NCI-H510A treated with DMSO at 0.1 percent for 48 hours (cell line): Measurements from ENCODE around the gene TMEM204.

ENCODE experiments used
- DNase-seq: peaks from one replicate; lab custom pipeline; 2025; lab: John Stamatoyannopoulos, UW

Gene TMEM204

DNA sequence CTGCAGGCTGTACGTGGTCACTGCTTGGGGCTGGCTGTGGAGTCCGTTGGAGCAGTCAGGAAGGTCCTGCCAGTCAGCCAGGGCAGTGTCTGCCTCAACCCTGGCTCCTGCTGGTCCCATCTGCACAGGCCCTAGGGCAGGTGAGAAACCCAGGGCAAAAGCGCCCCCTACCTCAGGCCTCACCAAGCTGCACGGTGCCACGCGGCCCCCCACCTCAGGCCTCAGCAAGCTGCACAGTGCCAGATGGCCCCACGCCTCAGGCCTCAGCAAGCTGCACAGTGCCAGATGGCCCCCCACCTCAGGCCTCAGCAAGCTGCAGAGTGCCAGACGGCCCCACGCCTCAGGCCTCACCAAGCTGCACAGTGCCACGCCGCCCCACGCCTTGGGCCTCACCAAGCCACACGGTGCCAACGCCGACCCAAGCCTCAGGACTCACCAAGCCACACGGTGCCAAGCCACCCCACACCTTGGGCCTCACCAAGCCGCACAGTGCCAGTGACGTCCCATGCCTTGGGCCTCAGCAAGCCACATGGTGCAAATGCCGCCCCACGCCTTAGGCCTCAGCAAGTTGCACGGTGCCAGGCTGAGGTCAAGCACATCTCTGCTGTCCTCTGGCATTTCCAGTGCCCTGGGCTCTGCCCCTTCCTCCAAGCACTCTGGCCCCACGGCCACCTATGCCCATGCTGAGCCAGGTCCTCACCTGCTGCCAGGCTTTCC, 5.5 kb downstream of the TMEM204 start:
- DNase-seq: no peak

DNA sequence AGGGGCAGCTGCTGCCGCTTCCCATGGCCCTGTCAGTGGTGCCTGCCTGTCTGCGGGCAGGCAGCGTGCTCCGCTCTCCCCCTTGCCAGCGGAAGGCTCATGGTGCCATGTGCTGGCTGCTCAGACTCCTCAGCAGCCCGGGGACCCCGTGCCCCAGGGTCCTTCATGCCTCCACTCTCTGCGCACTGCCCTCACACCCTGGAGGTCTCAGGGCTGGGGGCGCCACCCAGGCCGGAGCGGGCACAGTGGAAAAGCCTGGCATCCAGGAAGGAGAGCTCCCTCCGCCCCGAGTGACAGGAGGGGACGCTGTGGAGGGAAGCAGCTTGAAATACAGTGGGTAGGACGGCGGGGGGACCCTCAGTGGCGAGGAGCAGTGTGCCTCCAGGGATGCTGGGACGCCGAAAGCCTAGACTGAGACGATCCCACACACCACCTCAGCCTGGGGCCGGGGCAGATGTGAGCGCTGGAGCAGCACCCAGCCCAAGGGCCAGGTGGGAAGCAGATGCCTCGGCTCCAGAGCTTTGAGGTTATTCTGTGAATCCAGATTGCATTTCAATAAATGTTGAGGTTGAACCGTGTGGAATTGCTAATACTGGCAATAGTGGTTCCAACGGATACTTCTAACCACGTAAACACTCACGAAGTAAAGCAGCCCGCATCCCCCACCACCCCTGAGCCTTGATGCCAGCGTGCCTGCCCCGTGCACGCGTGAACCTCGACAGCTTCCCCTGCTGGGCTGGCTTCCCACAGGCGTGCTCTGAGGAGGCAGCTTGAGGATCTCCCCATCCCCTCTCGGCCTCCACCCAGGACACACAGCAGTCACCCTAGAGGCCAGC, 6.5 kb downstream of the TMEM204 start:
- no peak for DNase-seq

DNA sequence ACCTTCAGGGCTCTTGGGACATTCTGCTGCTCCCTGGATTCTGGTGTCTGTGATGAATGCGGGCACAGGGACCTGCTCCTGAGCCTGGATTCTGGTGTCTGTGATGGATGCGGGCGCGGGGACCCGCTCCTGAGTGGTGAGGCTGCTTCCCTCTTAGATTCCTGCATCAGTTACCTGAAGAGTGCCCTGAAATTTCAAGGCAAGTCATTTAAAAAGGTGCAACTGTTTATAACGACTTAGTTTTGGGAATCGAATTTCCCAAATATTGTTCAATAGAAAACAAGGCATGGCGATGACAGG, 7.0 kb downstream of the TMEM204 start:
- DNase-seq: no peak

DNA sequence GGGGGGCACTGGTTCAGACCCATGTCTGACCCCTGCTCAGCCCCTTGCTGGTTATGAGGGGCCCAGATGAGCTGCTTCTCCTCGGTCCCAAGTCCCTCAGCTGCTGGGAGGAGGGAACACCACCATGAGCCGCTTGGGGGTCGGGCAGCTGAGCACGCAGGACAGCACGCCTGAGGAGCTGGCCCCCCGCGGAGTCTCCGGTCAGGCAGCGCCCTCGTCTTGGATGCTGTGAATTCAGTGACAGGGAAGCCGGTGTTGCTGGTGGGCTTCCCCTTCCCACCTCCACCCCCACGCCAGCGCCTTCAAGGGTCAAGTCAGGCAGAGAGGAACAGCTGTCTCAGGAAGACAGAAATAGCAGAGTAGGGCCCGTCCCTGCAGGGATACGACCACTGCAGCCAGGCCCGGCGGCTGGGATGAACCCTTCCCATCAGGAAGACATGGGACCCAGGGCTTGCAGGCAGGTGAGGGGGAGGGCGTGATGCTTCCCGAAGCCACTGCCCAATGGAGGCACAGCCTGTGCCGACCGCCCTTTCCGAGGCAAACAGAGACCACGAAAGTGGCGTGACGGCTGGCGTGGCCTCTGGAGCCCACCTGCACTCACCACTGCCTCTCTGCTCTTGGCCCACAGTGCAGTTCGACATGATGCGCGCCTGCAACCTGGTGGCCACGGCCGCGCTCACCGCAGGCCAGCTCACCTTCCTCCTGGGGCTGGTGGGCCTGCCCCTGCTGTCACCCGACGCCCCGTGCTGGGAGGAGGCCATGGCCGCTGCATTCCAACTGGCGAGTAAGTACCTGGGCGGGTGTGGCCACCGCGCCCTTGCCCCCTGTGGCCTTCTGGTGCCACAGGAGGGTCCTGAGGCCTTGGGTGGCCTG, 8.1 kb downstream of the TMEM204 start:
- DNase-seq: no peak

DNA sequence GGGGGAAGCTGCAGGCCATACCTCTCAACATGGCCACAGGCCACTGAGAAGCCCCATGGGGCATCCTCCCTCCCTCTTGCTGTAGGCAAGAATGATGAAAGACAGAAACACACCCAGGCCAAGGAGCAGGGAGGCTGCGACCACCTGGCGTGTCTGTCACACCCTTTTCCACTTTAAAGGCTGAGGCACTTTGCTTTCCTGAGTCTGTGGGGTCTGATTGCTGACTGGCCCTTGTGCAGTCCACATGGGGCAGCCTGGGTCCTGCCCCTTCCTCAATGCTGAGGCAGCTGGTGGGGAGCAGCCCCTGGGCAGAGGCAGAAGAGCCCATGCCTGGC, 8.7 kb downstream of the TMEM204 start:
- no peak for DNase-seq

DNA sequence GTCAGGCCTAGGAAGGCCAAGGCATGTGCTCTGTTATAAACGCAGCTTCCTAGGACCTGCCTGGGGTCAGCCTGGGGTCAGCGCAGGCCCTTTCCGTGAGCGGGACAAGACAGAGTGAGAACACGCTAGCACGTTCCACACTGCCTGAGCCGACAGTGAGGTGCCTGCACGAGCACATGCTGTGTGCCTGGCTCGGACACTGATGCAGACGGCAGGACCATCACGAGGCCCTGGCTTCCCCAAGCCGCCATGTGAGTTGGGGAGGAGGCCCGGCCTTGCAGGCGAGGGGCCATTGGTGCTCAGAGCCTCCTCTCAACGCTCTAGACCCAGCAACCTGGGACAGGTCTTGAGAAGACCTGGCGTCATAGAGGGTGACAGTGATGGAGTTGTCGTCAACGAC, 9.1 kb downstream of the TMEM204 start:
- DNase-seq: no peak

DNA sequence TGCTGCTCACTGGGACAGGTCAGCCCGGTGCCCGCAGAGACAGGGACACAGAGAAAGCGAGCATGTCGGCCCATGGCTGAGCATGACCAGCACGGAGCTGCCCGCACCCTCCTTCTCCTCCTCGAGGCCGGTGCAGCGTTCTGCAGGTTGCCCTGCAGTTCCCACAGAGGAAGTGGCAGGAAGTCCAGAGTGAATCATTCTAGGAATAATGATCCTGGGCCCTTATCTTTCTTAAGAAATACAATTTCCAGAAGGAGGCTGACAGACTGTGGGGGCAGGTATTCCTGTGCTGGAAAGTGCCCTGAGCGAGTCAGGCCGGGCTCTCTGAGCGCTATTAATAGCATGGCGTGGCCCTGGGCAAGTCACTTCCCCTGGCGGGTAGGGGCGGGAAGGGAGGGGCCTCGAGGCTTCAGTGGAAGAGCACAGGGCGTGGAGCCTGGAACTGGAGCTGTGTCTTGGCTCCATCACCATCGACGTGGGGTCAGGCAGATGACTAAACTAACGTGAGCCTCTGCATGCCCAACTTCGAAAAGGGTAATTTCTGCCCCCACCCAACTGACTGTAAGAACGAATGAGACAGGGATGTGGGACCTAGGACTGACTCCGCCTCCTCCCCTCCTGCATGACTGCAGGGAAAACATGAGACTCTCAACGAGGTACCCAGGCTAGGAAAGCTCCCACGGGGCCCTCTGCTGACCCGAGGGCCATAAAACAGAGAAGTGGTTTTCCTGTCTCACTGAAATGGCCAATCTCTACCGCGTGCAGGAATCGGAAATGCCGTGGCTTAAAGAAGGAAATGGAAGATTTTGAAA, 9.8 kb downstream of the TMEM204 start:
- DNase-seq: no peak

DNA sequence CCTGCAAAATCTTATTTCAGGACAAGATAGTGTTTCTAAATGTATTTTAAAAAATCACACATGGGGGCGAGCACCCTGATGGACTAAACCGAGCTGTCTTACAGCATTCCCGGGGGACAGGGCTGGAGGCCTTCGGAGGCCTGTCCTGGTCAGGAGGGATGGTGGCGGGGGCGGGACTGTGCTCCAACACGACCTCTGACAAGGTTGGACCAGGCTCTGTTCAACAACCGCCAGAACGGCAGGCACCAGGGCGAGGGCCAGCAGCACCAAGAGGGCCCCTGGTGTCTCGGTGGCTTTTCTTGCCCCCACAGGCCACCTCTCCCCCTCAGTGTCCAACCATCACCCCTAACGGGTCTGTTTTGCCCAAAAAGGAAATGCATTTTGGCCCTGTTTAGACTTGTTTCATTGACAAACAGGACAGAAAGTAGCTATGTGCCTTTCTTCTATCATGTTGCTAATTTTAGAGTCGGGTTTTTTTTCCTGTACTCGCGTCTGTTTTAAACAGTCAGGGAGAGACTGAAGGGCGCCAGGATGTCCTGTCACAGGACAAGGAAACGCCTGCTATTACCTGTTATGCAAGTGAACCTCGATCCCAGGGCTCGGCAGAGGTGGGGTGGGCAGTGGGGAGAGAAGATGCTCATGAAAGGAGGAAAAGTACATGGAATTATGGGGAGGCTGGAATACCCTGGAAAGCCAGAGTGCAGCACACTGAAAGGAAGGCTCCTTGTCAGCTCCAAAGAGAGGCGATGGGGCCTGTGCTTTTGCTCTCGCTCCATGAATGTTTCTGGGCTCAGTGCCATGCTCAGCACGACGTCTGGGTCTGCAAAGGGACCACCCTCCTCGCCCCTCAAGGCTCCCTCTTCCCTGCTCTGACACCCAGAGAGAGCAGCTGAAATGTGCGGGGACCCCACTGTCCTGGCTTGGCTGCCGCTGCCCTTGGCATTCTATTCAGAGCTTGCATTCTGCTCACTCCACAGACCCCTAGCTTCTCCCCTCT, 11.9 kb downstream of the TMEM204 start:
- DNase-seq: no peak

DNA sequence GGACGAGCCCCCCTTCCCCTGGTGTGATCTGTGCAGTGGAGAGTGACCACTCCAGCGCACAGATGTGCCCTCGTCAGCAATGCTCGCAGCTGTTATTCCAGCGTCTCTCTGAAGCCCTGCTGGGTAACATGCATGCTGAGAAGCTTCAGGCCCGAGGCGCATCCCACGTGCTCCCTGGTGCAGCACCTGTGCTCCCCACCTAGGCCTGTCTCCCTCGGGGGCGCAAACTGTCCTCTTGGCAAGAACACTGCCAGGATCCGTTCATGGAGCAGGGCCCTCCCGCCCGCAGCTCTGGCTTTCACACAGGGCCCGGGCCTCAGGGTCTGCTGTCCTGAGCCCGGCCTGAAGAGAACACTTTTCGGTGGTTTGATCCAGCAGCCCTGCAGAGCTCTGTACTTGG, 13.0 kb downstream of the TMEM204 start:
- no peak for DNase-seq

DNA sequence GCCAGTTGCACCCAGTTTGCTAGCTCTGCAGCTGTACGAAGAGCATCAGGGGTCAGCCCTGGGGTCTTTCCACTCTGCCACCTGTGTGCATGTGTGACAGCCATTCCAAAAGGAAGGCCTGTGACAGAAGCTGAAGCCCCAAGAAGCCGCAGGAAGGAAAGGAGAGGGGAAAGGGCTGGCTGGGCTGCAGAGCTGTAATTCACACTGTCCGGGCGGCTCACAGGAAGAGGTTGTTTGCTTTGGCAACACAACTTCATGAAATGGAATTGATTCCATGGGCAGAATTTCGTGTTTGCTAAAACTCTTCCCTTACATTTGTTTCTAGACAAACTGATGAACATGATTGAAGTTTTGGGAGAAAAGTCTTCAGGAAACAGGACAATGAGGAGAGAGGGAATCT, 14.8 kb downstream of the TMEM204 start:
- DNase-seq: no peak

DNA sequence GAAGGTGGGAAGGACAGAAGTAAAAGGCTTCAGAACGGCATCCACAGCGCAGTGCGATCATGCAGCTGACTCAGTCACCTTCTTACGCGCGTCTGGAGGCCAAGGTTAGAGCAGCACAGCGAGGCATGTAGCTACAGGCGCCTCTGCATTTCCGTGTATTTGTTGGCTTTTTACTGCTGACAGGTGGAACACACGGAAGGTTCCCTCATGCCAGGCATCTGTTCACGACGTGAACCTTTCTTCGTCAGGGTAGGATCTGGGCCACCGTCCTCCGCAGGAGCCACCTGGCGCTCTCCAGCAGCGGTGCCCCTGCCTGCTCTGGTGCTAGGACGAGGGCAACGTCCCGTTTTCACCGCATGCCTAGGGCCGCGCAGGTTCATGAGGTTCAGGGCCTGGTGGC, 15.3 kb downstream of the TMEM204 start:
- no peak for DNase-seq

DNA sequence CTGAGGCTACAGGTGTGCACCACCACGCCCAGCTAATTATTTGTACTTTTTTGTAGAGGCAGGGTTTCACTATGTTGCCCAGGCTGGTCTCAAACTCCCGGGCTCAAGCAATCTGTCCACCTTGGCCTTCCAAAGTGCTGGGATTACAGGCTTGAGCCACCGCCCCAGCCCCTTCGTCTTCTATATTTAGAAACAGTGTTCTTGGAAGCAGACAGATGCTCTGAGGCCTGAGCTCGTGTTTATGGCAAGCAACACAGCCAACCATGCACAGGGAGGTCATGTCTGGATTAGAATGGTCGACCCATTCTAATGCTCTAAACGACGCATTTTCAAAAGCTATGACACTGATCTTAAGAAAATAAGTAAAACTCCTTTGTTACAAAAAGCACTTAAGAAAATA, 16.6 kb downstream of the TMEM204 start:
- DNase-seq: no peak

DNA sequence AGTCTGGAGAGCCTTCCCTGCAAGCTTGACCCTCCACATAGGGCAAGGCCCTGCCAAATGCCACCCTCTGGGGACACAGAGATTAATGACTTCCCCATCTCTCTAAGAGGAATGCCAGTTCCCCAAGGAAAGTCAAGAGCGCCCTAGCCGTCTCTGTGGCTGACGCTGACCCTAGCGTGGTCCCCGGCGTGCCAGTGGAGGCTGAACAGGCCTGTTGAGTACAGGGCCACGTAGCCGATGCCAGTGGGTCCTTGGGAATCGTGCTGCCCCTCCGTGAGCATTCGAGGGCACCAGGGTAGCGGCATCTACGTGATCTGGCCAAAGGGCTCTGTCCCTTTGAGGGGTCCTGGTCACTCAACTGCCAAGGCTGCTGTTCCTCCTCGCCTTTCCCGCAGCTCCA, 17.2 kb downstream of the TMEM204 start:
- no peak for DNase-seq

DNA sequence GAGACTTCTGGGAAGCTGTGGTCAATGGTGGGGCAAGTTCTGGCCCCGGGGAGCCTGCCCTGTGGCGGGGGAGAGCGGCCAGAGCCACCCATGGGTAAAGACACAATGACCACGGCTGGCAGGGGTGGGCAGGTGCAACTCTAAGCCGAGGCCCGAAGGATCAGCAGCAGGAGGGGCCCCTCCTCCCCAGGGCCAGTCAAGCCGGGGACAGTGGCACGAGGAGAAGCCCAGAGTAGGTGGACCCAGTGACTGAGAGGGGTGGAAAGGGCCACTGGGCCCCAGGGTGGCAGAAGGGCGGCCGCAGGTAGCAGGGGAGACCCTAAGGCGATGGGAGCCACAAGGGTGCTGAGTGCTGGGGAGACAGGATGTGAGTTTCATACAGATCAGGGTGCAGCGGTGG, 17.7 kb downstream of the TMEM204 start:
- no peak for DNase-seq

DNA sequence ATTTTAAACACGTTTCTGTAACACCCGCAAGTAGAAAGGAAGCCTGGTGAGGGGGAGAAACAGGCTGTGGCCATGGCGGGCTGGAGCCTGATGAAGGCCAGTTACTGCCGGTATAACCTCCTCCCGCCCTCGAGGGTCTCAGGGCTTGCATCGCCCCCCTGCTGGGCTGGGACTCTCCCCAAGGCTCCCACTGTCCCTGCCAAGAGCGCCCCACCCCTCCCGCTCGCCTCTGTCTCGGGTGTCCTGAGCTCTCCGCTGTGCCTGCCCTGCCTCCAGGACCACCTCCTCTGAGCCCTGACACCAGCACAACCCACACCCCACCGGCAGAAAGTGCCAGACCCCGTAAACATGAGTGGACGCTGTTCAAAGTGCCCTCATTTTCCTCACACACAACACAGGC, 18.7 kb downstream of the TMEM204 start:
- no peak for DNase-seq

DNA sequence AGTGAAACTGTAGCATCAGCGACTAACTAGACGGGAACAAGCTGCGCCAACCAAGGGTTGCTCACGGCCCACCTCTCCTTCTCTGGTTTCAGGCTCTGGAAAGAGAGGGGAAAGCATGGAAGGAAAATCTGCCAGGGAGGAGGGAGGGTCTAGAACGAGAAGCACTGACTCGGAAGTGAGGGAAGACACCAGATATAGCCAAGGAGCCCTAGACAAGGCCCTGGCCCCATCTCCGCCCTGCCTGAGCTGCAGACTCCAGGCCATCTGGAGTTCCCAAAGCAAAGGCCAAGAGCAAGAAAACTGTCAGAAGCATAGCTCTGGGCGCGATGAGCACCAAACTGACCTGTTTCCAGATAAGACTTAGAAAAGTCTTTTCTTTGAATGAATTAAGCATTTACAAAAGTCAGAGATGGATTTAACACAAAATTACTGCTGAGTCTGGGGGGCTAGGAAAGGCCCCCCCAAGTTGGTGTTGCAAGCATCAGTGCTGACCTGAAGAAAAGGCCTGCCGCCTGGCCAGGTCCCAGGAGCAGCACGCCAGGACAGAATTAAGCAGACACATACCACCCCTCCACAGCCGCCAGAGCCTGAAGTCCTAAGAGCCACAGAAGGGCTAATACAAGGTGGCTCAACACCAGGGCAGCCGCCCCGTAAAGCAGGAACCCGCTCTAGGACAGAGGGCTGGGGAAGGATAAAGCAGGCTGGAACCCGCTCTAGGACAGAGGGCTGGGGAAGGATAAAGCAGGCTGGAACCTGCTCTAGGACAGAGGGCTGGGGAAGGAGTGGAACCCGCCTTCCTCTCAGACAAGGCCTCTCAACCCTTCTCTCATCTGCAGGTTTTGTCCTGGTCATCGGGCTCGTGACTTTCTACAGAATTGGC, 20.7 kb downstream of the TMEM204 start:
- DNase-seq: no peak

DNA sequence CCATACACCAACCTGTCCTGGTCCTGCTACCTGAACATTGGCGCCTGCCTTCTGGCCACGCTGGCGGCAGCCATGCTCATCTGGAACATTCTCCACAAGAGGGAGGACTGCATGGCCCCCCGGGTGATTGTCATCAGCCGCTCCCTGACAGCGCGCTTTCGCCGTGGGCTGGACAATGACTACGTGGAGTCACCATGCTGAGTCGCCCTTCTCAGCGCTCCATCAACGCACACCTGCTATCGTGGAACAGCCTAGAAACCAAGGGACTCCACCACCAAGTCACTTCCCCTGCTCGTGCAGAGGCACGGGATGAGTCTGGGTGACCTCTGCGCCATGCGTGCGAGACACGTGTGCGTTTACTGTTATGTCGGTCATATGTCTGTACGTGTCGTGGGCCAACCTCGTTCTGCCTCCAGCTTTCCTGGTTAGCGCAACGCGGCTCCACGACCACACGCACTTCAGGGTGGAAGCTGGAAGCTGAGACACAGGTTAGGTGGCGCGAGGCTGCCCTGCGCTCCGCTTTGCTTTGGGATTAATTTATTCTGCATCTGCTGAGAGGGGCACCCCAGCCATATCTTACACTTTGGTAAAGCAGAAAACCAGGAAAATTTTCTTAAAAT, 21.5 kb downstream of the TMEM204 start:
- DNase-seq: no peak

DNA sequence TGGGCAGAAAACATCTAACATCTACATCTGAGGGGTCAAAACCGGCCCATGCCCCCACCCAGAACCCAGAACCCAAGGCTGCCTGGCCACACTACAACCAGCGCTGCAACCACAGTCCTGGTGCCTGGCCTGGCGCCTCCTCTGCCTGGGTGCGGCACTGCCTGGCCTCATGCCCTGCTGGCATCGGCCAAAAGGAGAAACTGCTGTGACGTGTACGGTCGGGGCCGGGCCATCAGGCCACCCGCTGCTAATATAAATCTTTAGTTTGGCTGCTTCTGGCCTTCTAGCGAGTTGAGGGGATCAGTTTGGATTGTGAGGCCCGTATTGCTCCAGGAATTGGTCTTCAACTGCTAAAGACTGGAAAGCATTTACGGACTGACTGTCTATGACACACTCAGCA, 22.8 kb downstream of the TMEM204 start:
- DNase-seq: no peak

DNA sequence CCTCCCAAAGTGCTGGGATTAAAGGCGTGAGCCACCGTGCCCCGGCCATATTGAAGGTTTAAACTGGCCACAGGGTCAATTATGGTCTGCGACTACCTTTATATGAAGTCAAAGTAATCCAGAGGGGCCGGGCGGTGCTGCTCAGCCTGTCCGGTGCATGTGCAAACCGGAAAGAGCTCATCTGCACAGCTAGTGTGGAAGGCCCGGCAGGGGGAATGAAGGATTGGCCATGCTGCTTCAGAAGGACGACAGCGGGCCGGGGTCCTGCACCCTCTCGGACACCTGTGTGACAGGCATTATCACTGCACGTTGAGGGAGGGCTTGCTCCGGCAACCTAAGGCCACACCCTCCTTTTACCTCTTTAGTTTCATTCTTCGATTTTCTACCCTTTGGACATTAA, 23.6 kb downstream of the TMEM204 start:
- no peak for DNase-seq
